ENCODE data around the gene ZNF212. TPM values are rescaled to one million over a fixed set of nuclear protein-coding genes. Genes with fewer than 3 reads are reported as not detected.
"Not testable (repeated sequence)": the region's sequence is repeated elsewhere in the genome, so short reads cannot be mapped to it uniquely, and the experiment has no call there.

The ZNF212 gene
- total RNA-seq, 1 donor from 2014 or later, result 11.7 TPM

GRCh38 chr7:149252378-149252777 is 12.9 kb downstream of the ZNF212 start:
- no peak for DNase-seq (ENCODE audit: low spot score)

- DNase-seq (ENCODE audit: low spot score), result no peak
Measured at GRCh38 chr7:149253665-149254064, 14.2 kb downstream of the ZNF212 start.

GRCh38 chr7:149254181-149254858 is 14.9 kb downstream of the ZNF212 start:
- DNase-seq (ENCODE audit: low spot score), result no peak

GRCh38 chr7:149255174-149255573 is 15.7 kb downstream of the ZNF212 start:
- DNase-seq (ENCODE audit: low spot score), result no peak

- DNase-seq (ENCODE audit: low spot score), result no peak
Measured at GRCh38 chr7:149256568-149256967, 17.1 kb downstream of the ZNF212 start.

- DNase-seq (ENCODE audit: low spot score), result no peak
Measured at GRCh38 chr7:149257146-149257545, 17.7 kb downstream of the ZNF212 start.

- no peak for DNase-seq (ENCODE audit: low spot score)
Measured at GRCh38 chr7:149261316-149261828, 21.9 kb downstream of the ZNF212 start.

- DNase-seq (ENCODE audit: low spot score), result peak; percentile 89
Measured at GRCh38 chr7:149261829-149262617, 22.6 kb downstream of the ZNF212 start, which contains the start of gene ZNF783. Gene ZNF783, plus strand, starts transcription at chr7:149262196. Its CDS starts 138 bp downstream, at chr7:149262334.

- no peak for DNase-seq (ENCODE audit: low spot score)
Measured at GRCh38 chr7:149266451-149266850, 27.0 kb downstream of the ZNF212 start.

GRCh38 chr7:149267733-149268132 is 28.3 kb downstream of the ZNF212 start:
- no peak for DNase-seq (ENCODE audit: low spot score)

- not testable (repeated sequence) for DNase-seq (ENCODE audit: low spot score)
Measured at GRCh38 chr7:149274424-149274823, 35.0 kb downstream of the ZNF212 start.

- no peak for DNase-seq (ENCODE audit: low spot score)
Measured at GRCh38 chr7:149277871-149278270, 38.4 kb downstream of the ZNF212 start.

GRCh38 chr7:149278396-149278795 is 38.9 kb downstream of the ZNF212 start:
- no peak for DNase-seq (ENCODE audit: low spot score)

- DNase-seq (ENCODE audit: low spot score), result no peak
Measured at GRCh38 chr7:149279111-149279743, 39.8 kb downstream of the ZNF212 start.

GRCh38 chr7:149280151-149280550 is 40.7 kb downstream of the ZNF212 start:
- DNase-seq (ENCODE audit: low spot score), result no peak

- no peak for DNase-seq (ENCODE audit: low spot score)
Measured at GRCh38 chr7:149280661-149281507, 41.4 kb downstream of the ZNF212 start.

GRCh38 chr7:149281508-149282330 is 42.3 kb downstream of the ZNF212 start:
- no peak for DNase-seq (ENCODE audit: low spot score)

GRCh38 chr7:149282331-149282655 is 42.8 kb downstream of the ZNF212 start:
- no peak for DNase-seq (ENCODE audit: low spot score)

- no peak for DNase-seq (ENCODE audit: low spot score)
Measured at GRCh38 chr7:149283321-149283720, 43.9 kb downstream of the ZNF212 start.

- no peak for DNase-seq (ENCODE audit: low spot score)
Measured at GRCh38 chr7:149284343-149284742, 44.9 kb downstream of the ZNF212 start.

Data from mucosa of gallbladder (tissue), 1 donor.